Activated CD8-positive, alpha-beta T cell treated with anti-CD3 and anti-CD28 coated beads for 36 hours (primary cell): ENCODE measurements around the gene AGBL4. TPM values are rescaled to one million over a fixed set of nuclear protein-coding genes. Genes with fewer than 3 reads are reported as not detected.

Experiments
- ATAC-seq: fragments of 200-7000 bp; cut with Tn5 transposase; one replicate; pipeline ENCODE4 v1.10.0; 2021; ENCODE audit warnings: mild to moderate bottlenecking, moderate library complexity
- CTCF ChIA-PET: fragments of 350-600 bp; sonication (Branson Sonifier 250); formaldehyde crosslinking; loops from one replicate; lab custom pipeline; 2021; ENCODE audit warnings: antibody characterized with exemption; lab: Charles Lee
- POLR2A ChIA-PET: fragments of 350-600 bp; sonication (Branson Sonifier 250); formaldehyde crosslinking; loops from one replicate; lab custom pipeline; 2021; ENCODE audit warnings: antibody characterized with exemption; lab: Charles Lee
- DNase-seq: peaks from one replicate; pipeline ENCODE4 v3.0.0-alpha.2; 2020
- H3K27ac Mint-ChIP-seq: one replicate; pipeline ENCODE4 v1.8.0; 2021; ENCODE audit warnings: mild to moderate bottlenecking, mixed read lengths
- H3K27me3 Mint-ChIP-seq: one replicate; pipeline ENCODE4 v1.8.0; 2021; ENCODE audit warnings: mixed read lengths
- H3K36me3 Mint-ChIP-seq: one replicate; pipeline ENCODE4 v1.8.0; 2021; ENCODE audit warnings: low read depth, mixed read lengths
- H3K4me1 Mint-ChIP-seq: one replicate; pipeline ENCODE4 v1.8.0; 2021; ENCODE audit warnings: low read depth, mixed read lengths
- H3K4me3 Mint-ChIP-seq: one replicate; pipeline ENCODE4 v1.8.0; 2021; ENCODE audit warnings: mild to moderate bottlenecking, moderate library complexity, mixed read lengths
- H3K9me3 Mint-ChIP-seq: one replicate; pipeline ENCODE4 v1.8.0; 2021; ENCODE audit warnings: mixed read lengths
- intact Hi-C: fragments of 100-400 bp; cut with micrococcal nuclease; formaldehyde crosslinking; loops from one replicate; pipeline ENCODE4 v1.10.0; 2022
- total RNA-seq, 2 experiments: library from RNA; stranded (reverse); gene quantifications; one replicate each; pipeline ENCODE4 v1.2.3, GENCODE V29; 2021
- TF ChIP-seq, protein P1 (sequence below): fragments of 200-600 bp; IDR thresholded peaks from one replicate; pipeline ENCODE4 v1.8.0; 2022; ENCODE audit warnings: antibody characterized with exemption, mild to moderate bottlenecking

AGBL4 gene
- total RNA-seq, 2 experiments from 2014 or later = 0.14 TPM; not detected in 1

GRCh38 chr1:48616710-48617109 lies 1407.0 kb downstream of the AGBL4 start:
- no peaks in the 10 kb centered on the region for H3K9me3 Mint-ChIP-seq
- no peak for DNase-seq
- TF ChIP-seq, protein P1, sequence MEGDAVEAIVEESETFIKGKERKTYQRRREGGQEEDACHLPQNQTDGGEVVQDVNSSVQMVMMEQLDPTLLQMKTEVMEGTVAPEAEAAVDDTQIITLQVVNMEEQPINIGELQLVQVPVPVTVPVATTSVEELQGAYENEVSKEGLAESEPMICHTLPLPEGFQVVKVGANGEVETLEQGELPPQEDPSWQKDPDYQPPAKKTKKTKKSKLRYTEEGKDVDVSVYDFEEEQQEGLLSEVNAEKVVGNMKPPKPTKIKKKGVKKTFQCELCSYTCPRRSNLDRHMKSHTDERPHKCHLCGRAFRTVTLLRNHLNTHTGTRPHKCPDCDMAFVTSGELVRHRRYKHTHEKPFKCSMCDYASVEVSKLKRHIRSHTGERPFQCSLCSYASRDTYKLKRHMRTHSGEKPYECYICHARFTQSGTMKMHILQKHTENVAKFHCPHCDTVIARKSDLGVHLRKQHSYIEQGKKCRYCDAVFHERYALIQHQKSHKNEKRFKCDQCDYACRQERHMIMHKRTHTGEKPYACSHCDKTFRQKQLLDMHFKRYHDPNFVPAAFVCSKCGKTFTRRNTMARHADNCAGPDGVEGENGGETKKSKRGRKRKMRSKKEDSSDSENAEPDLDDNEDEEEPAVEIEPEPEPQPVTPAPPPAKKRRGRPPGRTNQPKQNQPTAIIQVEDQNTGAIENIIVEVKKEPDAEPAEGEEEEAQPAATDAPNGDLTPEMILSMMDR = no peak
- peaks cover 12% of the 10 kb centered on the region for H3K27me3 Mint-ChIP-seq
- CTCF ChIA-PET = interaction anchor here (0.8 kb wide), 1 partner anchor 15 kb away, joined by 3 read pairs; no protein-coding TSS in a partner anchor
- intact Hi-C loops = no loop called here
- no peaks in the 10 kb centered on the region for H3K36me3 Mint-ChIP-seq
- no peak for ATAC-seq
- no peak overlapping the region for H3K27ac Mint-ChIP-seq
- POLR2A ChIA-PET = no interaction called here
- no peak overlapping the region for H3K4me3 Mint-ChIP-seq
- no peaks in the 10 kb centered on the region for H3K4me1 Mint-ChIP-seq

DNA sequence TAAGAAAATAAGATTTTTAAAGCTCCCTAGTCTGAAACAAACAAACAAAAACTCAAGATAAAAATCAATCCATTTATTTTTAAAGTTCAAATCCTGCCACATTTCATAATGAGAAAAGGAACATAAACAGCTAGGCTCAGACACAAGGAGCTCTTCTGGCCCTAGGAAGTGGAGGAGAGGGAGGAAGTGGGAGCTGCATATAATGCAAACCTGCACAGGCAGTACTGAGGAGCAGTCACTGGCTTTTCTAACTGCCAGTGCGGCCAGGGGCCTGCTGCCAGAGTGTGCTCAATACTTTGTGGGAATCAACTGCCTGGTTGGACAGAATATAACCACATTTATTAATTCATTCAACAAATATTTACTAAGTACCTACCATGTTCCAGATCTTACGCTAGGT lies 1411.9 kb downstream of the AGBL4 start:
- Mint-ChIP-seq H3K4me1 (no peaks in the 10 kb centered on the region), H3K4me3 (no peak overlapping the region), H3K9me3 (no peaks in the 10 kb centered on the region), H3K27ac (no peak overlapping the region), H3K27me3 (peaks cover 5% of the 10 kb centered on the region), H3K36me3 (no peaks in the 10 kb centered on the region)
- TF ChIP-seq, protein P1 = no peak
- DNase-seq (no peak), ATAC-seq (no peak)
- ChIA-PET POLR2A (no interaction called here), CTCF (no interaction called here)
- intact Hi-C loops = no loop called here

GRCh38 chr1:48610628-48611542 lies 1412.9 kb downstream of the AGBL4 start:
- Mint-ChIP-seq H3K4me3 (no peak overlapping the region), H3K36me3 (no peaks in the 10 kb centered on the region), H3K4me1 (no peaks in the 10 kb centered on the region), H3K27ac (no peak overlapping the region), H3K9me3 (no peaks in the 10 kb centered on the region), H3K27me3 (peaks cover 5% of the 10 kb centered on the region)
- no peak for ATAC-seq
- intact Hi-C loops = no loop called here
- no peak for DNase-seq
- ChIA-PET POLR2A (no interaction called here), CTCF (no interaction called here)
- TF ChIP-seq, protein P1 = no peak

GRCh38 chr1:48608882-48609281 lies 1414.9 kb downstream of the AGBL4 start:
- H3K4me3 Mint-ChIP-seq = no peak overlapping the region
- intact Hi-C loops = no loop called here
- ChIA-PET POLR2A (no interaction called here), CTCF (no interaction called here)
- no peak for DNase-seq
- H3K4me1 Mint-ChIP-seq = no peaks in the 10 kb centered on the region
- H3K36me3 Mint-ChIP-seq = no peaks in the 10 kb centered on the region
- H3K9me3 Mint-ChIP-seq = no peaks in the 10 kb centered on the region
- peaks cover 5% of the 10 kb centered on the region for H3K27me3 Mint-ChIP-seq
- ATAC-seq = no peak
- TF ChIP-seq, protein P1 = no peak
- H3K27ac Mint-ChIP-seq = no peak overlapping the region

DNA sequence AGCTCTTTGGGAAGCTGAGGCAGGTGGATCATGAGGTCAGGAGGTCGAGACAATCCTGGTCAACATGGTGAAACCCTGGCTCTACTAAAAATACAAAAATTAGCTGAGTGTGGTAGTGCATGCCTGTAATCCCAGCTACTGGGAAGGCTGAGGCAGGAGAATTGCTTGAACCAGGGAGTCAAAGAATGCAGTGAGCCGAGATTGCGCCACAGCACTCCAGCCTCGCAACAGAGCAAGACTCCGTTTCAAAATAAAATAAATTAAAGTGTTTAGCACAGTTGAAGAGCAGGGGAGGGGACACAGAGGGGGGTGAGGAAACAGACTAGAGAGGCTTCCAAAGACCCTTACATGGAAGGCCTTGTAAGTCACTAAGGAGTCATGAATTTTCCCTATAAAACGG lies 1420.5 kb downstream of the AGBL4 start:
- Mint-ChIP-seq H3K36me3 (no peaks in the 10 kb centered on the region), H3K4me1 (no peaks in the 10 kb centered on the region), H3K27ac (no peak overlapping the region), H3K27me3 (no peaks in the 10 kb centered on the region), H3K9me3 (no peaks in the 10 kb centered on the region), H3K4me3 (no peak overlapping the region)
- TF ChIP-seq, protein P1 = no peak
- no peak for DNase-seq
- POLR2A ChIA-PET = no interaction called here
- ATAC-seq = no peak
- CTCF ChIA-PET = no interaction called here
- intact Hi-C loops = no loop called here
